Stomach (tissue), 4 donors: ENCODE measurements around the gene TMEM98.
"Not testable (repeated sequence)": the region's sequence is repeated elsewhere in the genome, so short reads cannot be mapped to it uniquely, and the experiment has no call there.

Source experiments
- CTCF ChIP-seq, 7 experiments: fragments of 450-650 bp in 4 of 7; fragments of 200-600 bp in 3 of 7; sonication (generic) in 3 of 7; IDR thresholded peaks; one replicate each; pipeline ENCODE4 v1.5.1; 2016 to 2019; ENCODE audit warnings: antibody characterized with exemption in 7 of 7, control low read depth in 2 of 7, mild to moderate bottlenecking in 1 of 7
- POLR2AphosphoS5 ChIP-seq, 3 donors: sonication (generic); formaldehyde crosslinking; IDR thresholded peaks; one replicate each; pipeline ENCODE4 v1.6.1; 2016; ENCODE audit warnings: antibody characterized with exemption in 3 of 3

- not testable (repeated sequence) for TF ChIP-seq CTCF, POLR2AphosphoS5 (IDR thresholded peaks at IDR 0.05)
These were observed 4.0 kb upstream of the TMEM98 start for GRCh38 chr17:32923905-32924304.
